GM23338 (cell line): Measurements from ENCODE around the gene TMEM131L.

Experiments
- POLR2AphosphoS5 ChIP-seq: IDR thresholded peaks from 2 replicates; pipeline ENCODE4 v1.6.1; 2016; ENCODE audit warnings: antibody characterized with exemption, low read depth
- TF ChIP-seq, protein P1 (sequence below), 2 experiments: fragments of 200-600 bp in 1 of 2; sonication (generic) in 1 of 2; conservative IDR thresholded peaks; 2 replicates each; pipeline versions ENCODE4 v1.5.1 to v1.6.1; 2016 to 2017; ENCODE audit warnings: antibody characterized with exemption in 2 of 2, low read depth in 2 of 2, mild to moderate bottlenecking in 2 of 2, moderate library complexity in 1 of 2

DNA sequence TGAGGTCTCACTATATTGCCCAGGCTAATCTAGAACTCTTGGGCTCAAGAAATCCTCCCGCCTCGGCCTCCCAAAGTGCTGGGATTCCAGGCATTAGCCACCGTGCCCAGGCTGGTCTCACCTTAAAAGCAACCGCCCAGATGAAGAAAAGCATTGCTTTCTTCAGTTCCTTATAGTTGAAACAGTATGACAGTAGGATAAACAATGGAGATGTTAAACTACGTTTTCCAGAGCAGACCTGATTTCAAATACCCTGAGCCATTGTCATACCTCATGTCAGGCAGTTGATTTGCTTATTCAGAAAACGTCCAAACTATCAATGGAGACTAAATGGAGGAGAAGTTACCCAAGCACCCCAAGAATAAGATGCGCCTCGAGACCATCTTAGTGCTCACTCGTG lies 26.3 kb upstream of the TMEM131L start:
- TF ChIP-seq, protein P1, sequence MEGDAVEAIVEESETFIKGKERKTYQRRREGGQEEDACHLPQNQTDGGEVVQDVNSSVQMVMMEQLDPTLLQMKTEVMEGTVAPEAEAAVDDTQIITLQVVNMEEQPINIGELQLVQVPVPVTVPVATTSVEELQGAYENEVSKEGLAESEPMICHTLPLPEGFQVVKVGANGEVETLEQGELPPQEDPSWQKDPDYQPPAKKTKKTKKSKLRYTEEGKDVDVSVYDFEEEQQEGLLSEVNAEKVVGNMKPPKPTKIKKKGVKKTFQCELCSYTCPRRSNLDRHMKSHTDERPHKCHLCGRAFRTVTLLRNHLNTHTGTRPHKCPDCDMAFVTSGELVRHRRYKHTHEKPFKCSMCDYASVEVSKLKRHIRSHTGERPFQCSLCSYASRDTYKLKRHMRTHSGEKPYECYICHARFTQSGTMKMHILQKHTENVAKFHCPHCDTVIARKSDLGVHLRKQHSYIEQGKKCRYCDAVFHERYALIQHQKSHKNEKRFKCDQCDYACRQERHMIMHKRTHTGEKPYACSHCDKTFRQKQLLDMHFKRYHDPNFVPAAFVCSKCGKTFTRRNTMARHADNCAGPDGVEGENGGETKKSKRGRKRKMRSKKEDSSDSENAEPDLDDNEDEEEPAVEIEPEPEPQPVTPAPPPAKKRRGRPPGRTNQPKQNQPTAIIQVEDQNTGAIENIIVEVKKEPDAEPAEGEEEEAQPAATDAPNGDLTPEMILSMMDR (conservative IDR thresholded peaks at IDR 0.05; ENCODE audit: low read depth in 2 of 2), result no peak
- TF ChIP-seq POLR2AphosphoS5, result no peak
